Natural killer cell (primary cell): ENCODE results near the gene LUZP1. TPM values are rescaled to one million over a fixed set of nuclear protein-coding genes. Genes with fewer than 3 reads are reported as not detected.
A peak's percentile ranks its signal among the peaks of the same experiment; 100 is the strongest.

ENCODE experiments used
- ATAC-seq, 3 donors: fragments of 150-1000 bp in 2 of 3; fragments of 200-7000 bp in 1 of 3; cut with Tn5 transposase; 1 replicate in 1 of 3; 2 replicates in 2 of 3; pipeline ENCODE4 v1.10.0; 2021; ENCODE audit warnings: mild to moderate bottlenecking in 2 of 3, moderate library complexity in 2 of 3
- DNase-seq, 2 donors: peaks; one replicate each; pipeline versions ENCODE4 v3.0.0 to v3.0.0-alpha.2; 2013 to 2021; ENCODE audit warnings: mixed read lengths in 1 of 2
- H3K27ac ChIP-seq: one replicate; pipeline ENCODE4 v1.5.1; 2013; ENCODE audit warnings: mild to moderate bottlenecking, low read length
- H3K27me3 ChIP-seq: one replicate; pipeline ENCODE4 v1.6.1; 2013; ENCODE audit warnings: low read length; ENCODE audit not compliant: control insufficient read depth, insufficient read depth
- H3K36me3 ChIP-seq: one replicate; pipeline ENCODE4 v1.6.1; 2013; ENCODE audit warnings: low read length; ENCODE audit not compliant: control insufficient read depth, insufficient read depth
- H3K4me1 ChIP-seq: one replicate; pipeline ENCODE4 v1.6.1; 2013; ENCODE audit warnings: low read length; ENCODE audit not compliant: control insufficient read depth, insufficient read depth
- H3K4me3 ChIP-seq: one replicate; pipeline ENCODE4 v1.5.1; 2013; ENCODE audit warnings: low read length
- H3K9me3 ChIP-seq: one replicate; pipeline ENCODE4 v1.6.1; 2013; ENCODE audit warnings: low read length; ENCODE audit not compliant: control insufficient read depth, insufficient read depth
- H3K27ac Mint-ChIP-seq, 2 donors: one replicate each; pipeline ENCODE4 v1.8.0; 2022; ENCODE audit warnings: mild to moderate bottlenecking in 2 of 2, mixed read lengths in 2 of 2, moderate library complexity in 1 of 2
- H3K27me3 Mint-ChIP-seq, 2 donors: one replicate each; pipeline ENCODE4 v1.8.0; 2022; ENCODE audit warnings: low read depth in 2 of 2, mixed read lengths in 2 of 2
- H3K36me3 Mint-ChIP-seq: one replicate; pipeline ENCODE4 v1.8.0; 2022; ENCODE audit warnings: mixed read lengths
- H3K4me1 Mint-ChIP-seq, 2 donors: one replicate each; pipeline ENCODE4 v1.8.0; 2022; ENCODE audit warnings: mixed read lengths in 2 of 2
- H3K4me3 Mint-ChIP-seq: one replicate; pipeline ENCODE4 v1.8.0; 2022; ENCODE audit warnings: mild to moderate bottlenecking, moderate library complexity, mixed read lengths
- H3K9me3 Mint-ChIP-seq, 2 donors: one replicate each; pipeline ENCODE4 v1.8.0; 2022; ENCODE audit warnings: mixed read lengths in 2 of 2
- WGBS: methylation state at CpG from one replicate; pipeline ENCODE4 v1.1.7; 2013; ENCODE audit warnings: missing lambda C conversion rate; ENCODE audit not compliant: insufficient coverage; 5-methylcytosine and 5-hydroxymethylcytosine counted together
- intact Hi-C: fragments of 100-400 bp; cut with micrococcal nuclease; formaldehyde crosslinking; loops from one replicate; pipeline ENCODE4 v1.14.2; 2022
- total RNA-seq, 4 donors: library from RNA; stranded (reverse); fragments of 120-200 nt in 1 of 4; gene quantifications; one replicate each; pipeline versions ENCODE4 v1.2.3 to v1.2.4, GENCODE V29; 2013 to 2022
- TF ChIP-seq, protein P1 (sequence below): fragments of 200-600 bp; IDR thresholded peaks from one replicate; pipeline ENCODE4 v1.8.0; 2022; ENCODE audit warnings: antibody characterized with exemption

The LUZP1 gene
- total RNA-seq, 3 donors from 2014 or later (not counting 1 experiment from before 2014, with no cell fraction given): 37.0 to 49.4 (median 39.6) TPM

DNA sequence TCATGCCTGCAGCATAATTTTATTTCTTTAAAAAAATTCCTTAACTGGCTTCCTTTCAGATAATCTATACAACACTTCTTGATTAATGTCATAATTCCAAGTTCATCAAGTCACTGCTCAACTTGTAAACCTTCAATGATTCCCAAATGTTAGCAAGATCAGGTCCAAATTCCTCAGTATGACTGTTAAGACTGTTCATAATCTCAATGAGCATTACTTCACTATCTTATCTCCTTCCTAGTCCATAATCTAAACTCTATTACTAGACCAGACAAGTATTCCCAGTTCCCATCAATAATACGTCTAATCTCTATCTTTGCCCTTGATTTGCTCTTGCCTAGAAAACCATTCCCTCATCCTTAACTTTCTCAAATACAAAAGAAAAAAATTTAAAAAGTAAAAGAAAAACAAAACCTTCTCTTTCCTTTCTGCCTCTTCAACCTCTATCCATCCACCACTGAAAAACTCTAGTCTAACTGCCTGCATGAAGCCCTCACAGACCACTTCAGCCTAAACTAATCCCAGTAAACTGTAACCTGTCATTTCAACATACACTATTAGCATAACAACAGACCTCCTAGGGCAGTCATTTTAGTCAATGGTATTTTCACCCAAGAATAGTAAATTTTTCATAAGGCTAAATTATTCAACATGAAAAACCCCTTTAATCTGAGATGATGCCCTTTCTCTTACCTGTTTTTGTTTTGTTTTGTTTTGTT lies 15.5 kb downstream of the LUZP1 start:
- H3K27me3 Mint-ChIP-seq: no peaks in the 10 kb centered on the region
- DNase-seq (no peak), ATAC-seq (no peak)
- H3K27ac Mint-ChIP-seq: peak overlapping the region in 1 of 2 donors; percentile 1
- Histone ChIP-seq H3K4me1 (no peaks in the 10 kb centered on the region), H3K27ac (no peak overlapping the region), H3K4me3 (no peak overlapping the region), H3K27me3 (no peaks in the 10 kb centered on the region), H3K9me3 (no peaks in the 10 kb centered on the region), H3K36me3 (no peaks in the 10 kb centered on the region)
- H3K4me1 Mint-ChIP-seq: peaks cover 25 to 29% of the 10 kb centered on the region in 2 donors
- no peaks in the 10 kb centered on the region for H3K9me3 Mint-ChIP-seq
- TF ChIP-seq, protein P1, sequence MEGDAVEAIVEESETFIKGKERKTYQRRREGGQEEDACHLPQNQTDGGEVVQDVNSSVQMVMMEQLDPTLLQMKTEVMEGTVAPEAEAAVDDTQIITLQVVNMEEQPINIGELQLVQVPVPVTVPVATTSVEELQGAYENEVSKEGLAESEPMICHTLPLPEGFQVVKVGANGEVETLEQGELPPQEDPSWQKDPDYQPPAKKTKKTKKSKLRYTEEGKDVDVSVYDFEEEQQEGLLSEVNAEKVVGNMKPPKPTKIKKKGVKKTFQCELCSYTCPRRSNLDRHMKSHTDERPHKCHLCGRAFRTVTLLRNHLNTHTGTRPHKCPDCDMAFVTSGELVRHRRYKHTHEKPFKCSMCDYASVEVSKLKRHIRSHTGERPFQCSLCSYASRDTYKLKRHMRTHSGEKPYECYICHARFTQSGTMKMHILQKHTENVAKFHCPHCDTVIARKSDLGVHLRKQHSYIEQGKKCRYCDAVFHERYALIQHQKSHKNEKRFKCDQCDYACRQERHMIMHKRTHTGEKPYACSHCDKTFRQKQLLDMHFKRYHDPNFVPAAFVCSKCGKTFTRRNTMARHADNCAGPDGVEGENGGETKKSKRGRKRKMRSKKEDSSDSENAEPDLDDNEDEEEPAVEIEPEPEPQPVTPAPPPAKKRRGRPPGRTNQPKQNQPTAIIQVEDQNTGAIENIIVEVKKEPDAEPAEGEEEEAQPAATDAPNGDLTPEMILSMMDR: no peak
- intact Hi-C loops: no loop called here
- H3K36me3 Mint-ChIP-seq: no peaks in the 10 kb centered on the region
- WGBS: 95% methylated on average over 1 of the region's 1 CpG
- H3K4me3 Mint-ChIP-seq: no peak overlapping the region

DNA sequence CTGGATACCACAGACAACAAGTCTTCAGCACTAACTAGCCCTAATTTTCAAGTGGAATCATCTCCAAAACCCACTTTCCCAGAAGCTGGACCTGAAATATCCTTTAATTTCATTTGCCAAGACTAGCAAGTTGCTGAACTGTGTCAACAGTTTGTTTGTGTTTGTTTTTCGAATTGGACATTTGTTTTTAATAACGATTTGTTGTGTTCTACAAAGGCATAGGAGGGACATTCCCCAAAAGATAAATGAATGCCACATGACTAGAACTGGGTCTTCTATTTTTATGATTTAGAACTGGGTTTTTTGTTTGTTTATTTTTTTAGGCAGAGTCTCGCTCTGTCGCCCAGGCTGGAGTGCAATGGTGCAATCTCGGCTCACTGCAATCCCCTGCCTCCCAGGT lies 17.9 kb downstream of the LUZP1 start:
- 98% methylated on average over 5 of the region's 5 CpGs for WGBS
- TF ChIP-seq, protein P1: no peak
- no peaks in the 10 kb centered on the region for H3K4me1 ChIP-seq
- no peak for ATAC-seq
- Mint-ChIP-seq H3K36me3 (no peaks in the 10 kb centered on the region), H3K4me3 (no peak overlapping the region), H3K27me3 (no peaks in the 10 kb centered on the region), H3K27ac (no peak overlapping the region), H3K4me1 (peaks cover 25 to 29% of the 10 kb centered on the region in 2 donors), H3K9me3 (no peaks in the 10 kb centered on the region)
- DNase-seq: no peak
- no peaks in the 10 kb centered on the region for H3K9me3 ChIP-seq
- H3K27me3 ChIP-seq: no peaks in the 10 kb centered on the region
- H3K36me3 ChIP-seq: no peaks in the 10 kb centered on the region
- intact Hi-C loops: no loop called here
- H3K4me3 ChIP-seq: no peak overlapping the region
- no peak overlapping the region for H3K27ac ChIP-seq

DNA sequence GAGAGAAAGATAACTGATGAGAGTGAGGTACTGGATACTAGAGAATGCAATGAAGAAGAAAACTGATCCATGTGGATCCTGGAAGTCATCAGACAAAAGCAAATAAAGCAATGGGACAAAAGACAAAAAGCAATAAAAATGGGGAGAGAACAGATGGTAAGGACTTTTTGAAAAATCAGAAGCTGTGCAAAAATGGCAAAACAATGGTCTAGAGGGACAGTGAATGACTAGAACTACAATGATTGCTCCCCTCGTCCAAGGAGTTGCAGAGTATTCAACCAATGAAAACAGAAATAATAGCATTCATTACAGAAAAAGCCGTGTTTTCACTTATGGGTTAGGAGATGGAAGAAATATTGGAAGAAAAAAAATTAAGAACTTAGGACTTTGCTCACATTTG lies 18.5 kb downstream of the LUZP1 start:
- H3K27ac ChIP-seq: no peak overlapping the region
- intact Hi-C loops: no loop called here
- H3K27me3 ChIP-seq: no peaks in the 10 kb centered on the region
- Mint-ChIP-seq H3K4me3 (no peak overlapping the region), H3K9me3 (no peaks in the 10 kb centered on the region), H3K27me3 (no peaks in the 10 kb centered on the region), H3K36me3 (no peaks in the 10 kb centered on the region), H3K4me1 (peaks cover 25 to 29% of the 10 kb centered on the region in 2 donors), H3K27ac (no peak overlapping the region)
- no peaks in the 10 kb centered on the region for H3K36me3 ChIP-seq
- TF ChIP-seq, protein P1: no peak
- 100% methylated on average over 2 of the region's 2 CpGs for WGBS
- no peak for DNase-seq
- H3K4me3 ChIP-seq: no peak overlapping the region
- no peak for ATAC-seq
- no peaks in the 10 kb centered on the region for H3K4me1 ChIP-seq
- no peaks in the 10 kb centered on the region for H3K9me3 ChIP-seq

DNA sequence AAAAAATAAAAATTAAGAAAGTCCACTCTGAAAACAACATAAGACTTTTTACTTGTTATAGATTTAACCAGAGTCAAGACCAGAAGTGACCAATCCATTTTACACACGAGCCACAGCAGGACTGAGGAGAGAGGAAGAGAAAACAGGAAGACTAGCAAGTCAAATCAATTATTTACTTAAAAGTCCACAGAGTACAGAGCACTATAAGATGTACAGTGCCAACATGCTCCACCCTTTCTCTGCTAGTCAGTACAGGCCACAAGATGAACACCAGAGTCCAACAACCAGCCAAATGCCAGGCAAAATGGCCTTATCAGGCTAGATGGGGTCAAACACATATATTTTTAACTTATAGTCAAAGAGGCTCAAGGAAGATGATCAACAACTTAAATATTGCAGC lies 19.5 kb downstream of the LUZP1 start:
- Mint-ChIP-seq H3K4me3 (no peak overlapping the region), H3K27me3 (no peaks in the 10 kb centered on the region), H3K27ac (peak overlapping the region in 1 of 2 donors; percentile 4), H3K9me3 (no peaks in the 10 kb centered on the region), H3K36me3 (no peaks in the 10 kb centered on the region), H3K4me1 (peaks cover 35 to 38% of the 10 kb centered on the region in 2 donors)
- Histone ChIP-seq H3K4me1 (no peaks in the 10 kb centered on the region), H3K9me3 (no peaks in the 10 kb centered on the region), H3K36me3 (no peaks in the 10 kb centered on the region), H3K27ac (no peak overlapping the region), H3K4me3 (no peak overlapping the region), H3K27me3 (no peaks in the 10 kb centered on the region)
- intact Hi-C loops: no loop called here
- WGBS: no CpG with 5 or more reads among the region's 1 CpG
- DNase-seq (no peak), ATAC-seq (no peak)
- TF ChIP-seq, protein P1: no peak
